OCI-LY7 (cell line): ENCODE results near the gene EIF3D. TPM values are rescaled to one million over a fixed set of nuclear protein-coding genes. Genes with fewer than 3 reads are reported as not detected.
"Not testable (repeated sequence)": the region's sequence is repeated elsewhere in the genome, so short reads cannot be mapped to it uniquely, and the experiment has no call there.

Experiments
- BruUV-seq: library from RNA; stranded (reverse); fragments of 400-500 nt; replicated peaks from 2 replicates; lab custom pipeline; 2021; lab: Mats Ljungman, UMichigan
- CTCF ChIA-PET: fragments of 300-600 bp; sonication (Branson Sonifier 250); formaldehyde crosslinking; loops from one replicate; lab custom pipeline; 2022; ENCODE audit warnings: antibody characterized with exemption; ENCODE audit not compliant: unreplicated experiment; lab: Charles Lee
- POLR2A ChIA-PET: fragments of 300-600 bp; sonication (Branson Sonifier 250); formaldehyde crosslinking; loops from one replicate; lab custom pipeline; 2022; ENCODE audit warnings: antibody characterized with exemption; lab: Charles Lee
- DNase-seq: peaks from one replicate; pipeline ENCODE4 v3.0.0-alpha.2; 2015; ENCODE audit warnings: low spot score
- H2AFZ ChIP-seq: fragments of 200-600 bp; sonication (generic), shearing (Covaris generic); 2 replicates; pipeline ENCODE4 v1.6.1; 2014; ENCODE audit warnings: mild to moderate bottlenecking, antibody characterized with exemption, low read length, moderate library complexity
- H3K27ac ChIP-seq: fragments of 200-600 bp; sonication (generic); 2 replicates; pipeline ENCODE4 v1.5.1; 2014; ENCODE audit warnings: mixed run types, low read depth, mild to moderate bottlenecking, moderate library complexity, low read length, inconsistent platforms; ENCODE audit not compliant: poor library complexity, severe bottlenecking
- H3K36me3 ChIP-seq: fragments of 200-600 bp; sonication (generic); 2 replicates; pipeline ENCODE4 v1.6.1; 2014; ENCODE audit warnings: mild to moderate bottlenecking, antibody characterized with exemption, low read length, moderate library complexity, mixed read lengths; ENCODE audit not compliant: insufficient read depth
- H3K4me1 ChIP-seq: fragments of 200-600 bp; sonication (generic); 2 replicates; pipeline ENCODE4 v1.5.1; 2014; ENCODE audit warnings: mild to moderate bottlenecking, low read length; ENCODE audit not compliant: insufficient read depth, poor library complexity, severe bottlenecking
- H3K4me2 ChIP-seq: fragments of 200-600 bp; sonication (generic); 2 replicates; pipeline ENCODE4 v1.6.1; 2014; ENCODE audit warnings: mild to moderate bottlenecking, low read length
- H3K4me3 ChIP-seq: fragments of 200-600 bp; sonication (generic); 2 replicates; pipeline ENCODE4 v1.5.1; 2014; ENCODE audit warnings: mild to moderate bottlenecking, low read depth, low read length; ENCODE audit not compliant: poor library complexity, severe bottlenecking
- H3K79me2 ChIP-seq: fragments of 200-600 bp; sonication (generic); 2 replicates; pipeline ENCODE4 v1.6.1; 2016; ENCODE audit warnings: low read depth, mild to moderate bottlenecking, low read length, moderate library complexity, mixed read lengths; ENCODE audit not compliant: insufficient read depth
- H3K9me2 ChIP-seq: fragments of 200-600 bp; sonication (generic); 2 replicates; pipeline ENCODE4 v1.6.1; 2016; ENCODE audit warnings: mild to moderate bottlenecking, low read length, mixed read lengths; ENCODE audit not compliant: insufficient read depth
- H3K9me3 ChIP-seq: fragments of 200-600 bp; sonication (generic); 2 replicates; pipeline ENCODE4 v1.6.1; 2014; ENCODE audit warnings: mild to moderate bottlenecking, mixed run types, low read length, mixed read lengths
- H4K20me1 ChIP-seq: fragments of 200-600 bp; sonication (generic); 2 replicates; pipeline ENCODE4 v1.6.1; 2014; ENCODE audit warnings: mild to moderate bottlenecking, antibody characterized with exemption, low read length, moderate library complexity, mixed read lengths; ENCODE audit not compliant: insufficient read depth
- EZH2phosphoT487 ChIP-seq: fragments of 200-600 bp; sonication (generic); IDR thresholded peaks from 2 replicates; pipeline ENCODE4 v1.6.1; 2018; ENCODE audit warnings: low read depth, borderline replicate concordance, mild to moderate bottlenecking, mixed run types, antibody characterized with exemption, low read length, moderate library complexity, mixed read lengths
- intact Hi-C: fragments of 100-400 bp; cut with micrococcal nuclease; formaldehyde crosslinking; loops from one replicate; pipeline ENCODE4 v1.10.0; 2022; ENCODE audit not compliant: unreplicated experiment
- total RNA-seq, 2 experiments: library from RNA; depleted of rRNA in 1 of 2; stranded (reverse); fragments of >200 nt in 1 of 2; shearing (Covaris generic) in 1 of 2; gene quantifications; 2 replicates each; pipeline ENCODE4 v1.2.3, GENCODE V29; 2014 to 2022
- TF ChIP-seq, protein P1 (sequence below): fragments of 200-600 bp; sonication (generic); conservative IDR thresholded peaks from 2 replicates; pipeline ENCODE4 v1.5.1; 2014; ENCODE audit warnings: mild to moderate bottlenecking, antibody characterized with exemption, low read length, moderate library complexity, mixed read lengths

EIF3D gene
- total RNA-seq, 2 experiments from 2014 or later = 223 to 270 TPM

DNA sequence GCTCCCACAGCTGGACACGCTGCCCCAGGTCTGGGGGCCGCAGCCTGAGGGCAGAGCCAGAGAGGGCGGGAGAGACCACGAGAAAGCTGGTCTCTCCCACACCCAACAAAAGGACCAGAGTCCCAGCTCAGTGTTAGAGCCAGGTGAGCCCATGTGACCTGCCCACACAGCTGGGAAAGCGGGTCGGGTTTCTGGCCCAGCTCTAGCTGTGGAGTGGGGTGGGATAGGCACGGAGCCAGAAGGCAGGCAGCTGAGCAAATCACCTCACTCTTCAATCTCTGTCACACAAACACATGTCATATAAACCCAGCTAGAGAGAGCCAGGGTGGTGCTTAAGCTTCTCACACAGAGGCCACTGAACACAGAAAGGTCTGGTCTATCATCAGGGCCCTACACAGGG, 7.8 kb upstream of the EIF3D start:
- no peak overlapping the region for H3K4me2 ChIP-seq
- TF ChIP-seq, protein P1, sequence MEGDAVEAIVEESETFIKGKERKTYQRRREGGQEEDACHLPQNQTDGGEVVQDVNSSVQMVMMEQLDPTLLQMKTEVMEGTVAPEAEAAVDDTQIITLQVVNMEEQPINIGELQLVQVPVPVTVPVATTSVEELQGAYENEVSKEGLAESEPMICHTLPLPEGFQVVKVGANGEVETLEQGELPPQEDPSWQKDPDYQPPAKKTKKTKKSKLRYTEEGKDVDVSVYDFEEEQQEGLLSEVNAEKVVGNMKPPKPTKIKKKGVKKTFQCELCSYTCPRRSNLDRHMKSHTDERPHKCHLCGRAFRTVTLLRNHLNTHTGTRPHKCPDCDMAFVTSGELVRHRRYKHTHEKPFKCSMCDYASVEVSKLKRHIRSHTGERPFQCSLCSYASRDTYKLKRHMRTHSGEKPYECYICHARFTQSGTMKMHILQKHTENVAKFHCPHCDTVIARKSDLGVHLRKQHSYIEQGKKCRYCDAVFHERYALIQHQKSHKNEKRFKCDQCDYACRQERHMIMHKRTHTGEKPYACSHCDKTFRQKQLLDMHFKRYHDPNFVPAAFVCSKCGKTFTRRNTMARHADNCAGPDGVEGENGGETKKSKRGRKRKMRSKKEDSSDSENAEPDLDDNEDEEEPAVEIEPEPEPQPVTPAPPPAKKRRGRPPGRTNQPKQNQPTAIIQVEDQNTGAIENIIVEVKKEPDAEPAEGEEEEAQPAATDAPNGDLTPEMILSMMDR = no peak
- TF ChIP-seq EZH2phosphoT487 = no peak
- ChIA-PET CTCF (no interaction called here), POLR2A (interaction anchor here (0.6 kb wide), 1 partner anchor 495 kb away, joined by 3 read pairs; no protein-coding TSS in a partner anchor)
- no peaks in the 10 kb centered on the region for H3K36me3 ChIP-seq
- no peak for DNase-seq
- H3K4me3 ChIP-seq = no peak overlapping the region
- no peaks in the 10 kb centered on the region for H3K4me1 ChIP-seq
- no peak overlapping the region for H3K27ac ChIP-seq
- intact Hi-C loops = no loop called here
- no peak overlapping the region for H2AFZ ChIP-seq
- no peaks in the 10 kb centered on the region for H3K9me2 ChIP-seq
- H3K9me3 ChIP-seq = peaks cover 6% of the 10 kb centered on the region
- H3K79me2 ChIP-seq = no peaks in the 10 kb centered on the region
- no peaks in the 10 kb centered on the region for H4K20me1 ChIP-seq
- BruUV-seq = no TSS peak

DNA sequence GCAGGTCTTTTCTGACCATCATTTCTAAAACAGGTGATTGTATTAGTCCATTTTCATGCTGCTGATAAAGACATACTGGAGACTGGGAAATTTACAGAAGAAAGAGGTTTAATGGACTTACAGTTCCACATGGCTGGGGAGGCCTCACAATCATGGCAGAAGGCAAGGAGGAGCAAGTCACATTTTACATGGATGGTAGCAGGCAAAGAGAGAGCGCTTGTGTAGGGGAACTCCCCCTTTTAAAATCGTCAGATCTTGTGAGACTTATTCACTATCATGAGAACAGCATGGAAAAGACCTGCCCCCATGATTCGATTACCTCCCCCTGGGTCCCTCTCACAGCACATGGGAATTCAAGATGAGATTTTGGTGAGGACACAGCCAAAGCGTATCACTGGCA, 4.4 kb upstream of the EIF3D start:
- H3K36me3 ChIP-seq, H3K4me3 ChIP-seq, DNase-seq, H3K79me2 ChIP-seq, intact Hi-C loops, H3K9me3 ChIP-seq, H3K27ac ChIP-seq, CTCF ChIA-PET, H2AFZ ChIP-seq, H3K4me2 ChIP-seq, POLR2A ChIA-PET, H3K4me1 ChIP-seq, BruUV-seq, H3K9me2 ChIP-seq, H4K20me1 ChIP-seq: not testable (repeated sequence)

- peaks cover 15% of the 10 kb centered on the region for H3K4me1 ChIP-seq
- peaks cover 6% of the 10 kb centered on the region for H3K9me3 ChIP-seq
- no TSS peak for BruUV-seq
- H3K79me2 ChIP-seq = peaks cover 15% of the 10 kb centered on the region
- H3K4me2 ChIP-seq = no peak overlapping the region
- intact Hi-C loops = no loop called here
- peaks cover 7% of the 10 kb centered on the region; the same call in 1 of the 2 replicates for H3K36me3 ChIP-seq
- peaks cover 6% of the 10 kb centered on the region; the same call in 1 of the 2 replicates for H4K20me1 ChIP-seq
- CTCF ChIA-PET = no interaction called here
- H2AFZ ChIP-seq = no peak overlapping the region
- H3K27ac ChIP-seq = no peak overlapping the region
- POLR2A ChIA-PET = no interaction called here
- H3K9me2 ChIP-seq = no peaks in the 10 kb centered on the region
- H3K4me3 ChIP-seq = no peak overlapping the region
- DNase-seq = no peak
- TF ChIP-seq EZH2phosphoT487 = no peak
- TF ChIP-seq, protein P1 = no peak
These were observed 3.5 kb upstream of the EIF3D start for GRCh38 chr22:36532466-36532865.
